ENCODE measurements around the gene CTBP2.

The CTBP2 gene

GRCh38 chr10:124974131-124974530 is 186.2 kb downstream of the CTBP2 start:
- TF ChIP-seq CTCF (conservative IDR thresholded peaks at IDR 0.05; ENCODE audit: control insufficient read depth, insufficient read depth, low read depth, low read length): no peak
- no peak for DNase-seq (ENCODE audit: low read depth)

GRCh38 chr10:124972637-124973036 is 187.7 kb downstream of the CTBP2 start:
- no peak for TF ChIP-seq CTCF (conservative IDR thresholded peaks at IDR 0.05; ENCODE audit: control insufficient read depth, insufficient read depth, low read depth, low read length)
- no peak overlapping the region for H3K4me3 ChIP-seq (ENCODE audit: control insufficient read depth, low read depth, low read length)
- no peak for DNase-seq (ENCODE audit: low read depth)

More at GRCh38 chr10:124974131-124974530, 186.2 kb downstream of the CTBP2 start:
- no peak overlapping the region for H3K4me3 ChIP-seq (ENCODE audit: control insufficient read depth, low read depth, low read length)

GRCh38 chr10:124971276-124971675 is 189.1 kb downstream of the CTBP2 start:
- H3K4me3 ChIP-seq (ENCODE audit: control insufficient read depth, low read depth, low read length): no peak overlapping the region
- no peak for TF ChIP-seq CTCF (conservative IDR thresholded peaks at IDR 0.05; ENCODE audit: control insufficient read depth, insufficient read depth, low read depth, low read length)
- DNase-seq (ENCODE audit: low read depth): no peak

- no peak for TF ChIP-seq CTCF (conservative IDR thresholded peaks at IDR 0.05; ENCODE audit: control insufficient read depth, insufficient read depth, low read depth, low read length)
- no peak for DNase-seq (ENCODE audit: low read depth)
- H3K4me3 ChIP-seq (ENCODE audit: control insufficient read depth, low read depth, low read length): no peak overlapping the region
Observed at GRCh38 chr10:124967255-124967654, 193.1 kb downstream of the CTBP2 start.

GRCh38 chr10:124966008-124966407 is 194.4 kb downstream of the CTBP2 start:
- H3K4me3 ChIP-seq (ENCODE audit: control insufficient read depth, low read depth, low read length): no peak overlapping the region
- no peak for TF ChIP-seq CTCF (conservative IDR thresholded peaks at IDR 0.05; ENCODE audit: control insufficient read depth, insufficient read depth, low read depth, low read length)
- no peak for DNase-seq (ENCODE audit: low read depth)

GRCh38 chr10:124963866-124964720 is 196.3 kb downstream of the CTBP2 start:
- H3K4me3 ChIP-seq (ENCODE audit: control insufficient read depth, low read depth, low read length): no peak overlapping the region
- no peak for DNase-seq (ENCODE audit: low read depth)
- TF ChIP-seq CTCF (conservative IDR thresholded peaks at IDR 0.05; ENCODE audit: control insufficient read depth, insufficient read depth, low read depth, low read length): no peak

Measured in fibroblast of mammary gland (primary cell).